K562 (cell line): Measurements from ENCODE around the gene DLST. TPM values are rescaled to one million over a fixed set of nuclear protein-coding genes. Genes with fewer than 3 reads are reported as not detected.
"Not testable (repeated sequence)": the region's sequence is repeated elsewhere in the genome, so short reads cannot be mapped to it uniquely, and the experiment has no call there.

Experiments used
- ATAC-seq: fragments of 200-7000 bp; cut with Tn5 transposase; 3 replicates; pipeline ENCODE4 v1.9.1; 2020; ENCODE audit warnings: moderate library complexity
- BruUV-seq: library from RNA; stranded (reverse); fragments of 400-500 nt; replicated peaks from 2 replicates; lab custom pipeline; 2021; lab: Mats Ljungman, UMichigan
- CTCF ChIA-PET: fragments of 300-600 bp; formaldehyde crosslinking; extraction: SDS; loops from one replicate; lab custom pipeline; 2021; ENCODE audit warnings: low intra/inter-chr PET ratio; lab: Yijun Ruan, JAX
- POLR2A ChIA-PET: fragments of 300-600, 350-650 bp; sonication (Branson Sonifier 250); formaldehyde crosslinking; extraction: SDS; loops from one replicate; lab custom pipeline; 2021; ENCODE audit warnings: antibody characterized with exemption, inconsistent platforms; lab: Yijun Ruan, JAX
- DNase-seq, 4 experiments: peaks; one replicate each; pipeline versions ENCODE4 v3.0.0 to v3.0.0-alpha.2; 2011 to 2018; ENCODE audit warnings: low spot score in 3 of 4, mixed read lengths in 3 of 4; ENCODE audit errors: extremely low read depth in 1 of 4
- FAIRE-seq: peaks from 2 replicates; lab custom pipeline; 2011; peaks lifted over from hg19 to GRCh38; lab: Jason Lieb, UNC
- H2AFZ ChIP-seq: 2 replicates; pipeline ENCODE4 v1.6.0; 2011; ENCODE audit warnings: low read depth, low read length, control low read depth, inconsistent platforms
- H3K27ac ChIP-seq: fragments of 200-600 bp; 3 replicates; pipeline ENCODE4 v1.8.0; 2011; ENCODE audit warnings: low read depth, mild to moderate bottlenecking, control low read depth, inconsistent platforms, low read length, moderate library complexity, mixed read lengths; ENCODE audit errors: extremely low read depth
- H3K27me3 ChIP-seq, 2 experiments: fragments of 300-600 bp in 1 of 2; 2 replicates in 1 of 2; 3 replicates in 1 of 2; pipeline versions ENCODE4 v1.6.0 to v1.8.0; 2011; ENCODE audit warnings: inconsistent platforms in 2 of 2, low read length in 2 of 2, mild to moderate bottlenecking in 1 of 2, mixed read lengths in 1 of 2, moderate library complexity in 1 of 2; ENCODE audit not compliant: control insufficient read depth in 2 of 2, insufficient read depth in 2 of 2
- H3K36me3 ChIP-seq: fragments of 300-600 bp; 3 replicates; pipeline ENCODE4 v1.8.0; 2011; ENCODE audit warnings: mild to moderate bottlenecking, low read length, inconsistent platforms; ENCODE audit not compliant: control insufficient read depth, insufficient read depth
- H3K4me1 ChIP-seq, 2 experiments: fragments of 200-600 bp in 1 of 2; replicated peaks in 1 of 2; 2 replicates in 1 of 2; 3 replicates in 1 of 2; pipeline versions ENCODE4 v1.5.1 to v1.8.0; 2011; ENCODE audit warnings: inconsistent platforms in 2 of 2, low read length in 2 of 2, mild to moderate bottlenecking in 1 of 2, mixed read lengths in 1 of 2, moderate library complexity in 1 of 2; ENCODE audit not compliant: control insufficient read depth in 2 of 2, insufficient read depth in 2 of 2
- H3K4me2 ChIP-seq: 2 replicates; pipeline ENCODE4 v1.6.1; 2011; ENCODE audit warnings: low read length, control low read depth, inconsistent platforms, mixed read lengths; ENCODE audit not compliant: insufficient read depth
- H3K4me3 ChIP-seq: fragments of 200-600 bp; sonication (generic), shearing (Covaris generic); 2 replicates; pipeline ENCODE4 v1.5.1; 2016; ENCODE audit warnings: control low read depth, inconsistent platforms
- H3K79me2 ChIP-seq: fragments of 200-600 bp; 3 replicates; pipeline ENCODE4 v1.8.0; 2011; ENCODE audit warnings: low read length, inconsistent platforms; ENCODE audit not compliant: control insufficient read depth, insufficient read depth
- H3K9ac ChIP-seq, 2 experiments: 2 replicates each; pipeline versions ENCODE4 v1.6.0 to v1.6.1; 2011; ENCODE audit warnings: low read depth in 2 of 2, low read length in 2 of 2, control low read depth in 1 of 2, inconsistent platforms in 1 of 2, mild to moderate bottlenecking in 1 of 2, mixed read lengths in 1 of 2; ENCODE audit not compliant: insufficient read depth in 1 of 2
- H3K9me1 ChIP-seq: one replicate; pipeline ENCODE4 v1.6.0; 2011; ENCODE audit warnings: inconsistent platforms, mild to moderate bottlenecking, low read length, moderate library complexity; ENCODE audit not compliant: control insufficient read depth, insufficient read depth
- H3K9me3 ChIP-seq: replicated peaks from 2 replicates; pipeline ENCODE4 v1.5.1; 2011; ENCODE audit warnings: low read depth, low read length, inconsistent platforms; ENCODE audit not compliant: control insufficient read depth, insufficient read depth
- H4K20me1 ChIP-seq: replicated peaks from 2 replicates; pipeline ENCODE4 v1.6.1; 2011; ENCODE audit warnings: low read length, inconsistent platforms, mixed read lengths; ENCODE audit not compliant: control insufficient read depth, insufficient read depth
- CEBPB ChIP-seq: fragments of 450-650 bp; IDR thresholded peaks from 2 replicates; pipeline ENCODE4 v1.6.1; 2016; ENCODE audit warnings: missing genetic modification characterization, missing compliant biosample characterization
- CEBPG ChIP-seq, 3 experiments: fragments of 200-800 bp in 1 of 3; sonication (Bioruptor generic) in 1 of 3; sonication (generic) in 1 of 3; formaldehyde crosslinking in 1 of 3; IDR thresholded peaks in 2 of 3; conservative IDR thresholded peaks in 1 of 3; 2 replicates each; pipeline versions ENCODE4 v1.6.1 to v1.8.0; 2016 to 2022; ENCODE audit warnings: missing compliant biosample characterization in 2 of 3, missing genetic modification characterization in 2 of 3, mild to moderate bottlenecking in 1 of 3, missing genetic modification reagents in 1 of 3
- MYNN ChIP-seq, 2 experiments: sonication (generic); formaldehyde crosslinking in 1 of 2; IDR thresholded peaks; 2 replicates each; pipeline versions ENCODE4 v1.5.0 to v1.6.1; 2016 to 2020; ENCODE audit warnings: antibody characterized with exemption in 1 of 2, missing genetic modification reagents in 1 of 2
- RBM25 ChIP-seq: fragments of 200-400 bp; formaldehyde crosslinking; IDR thresholded peaks from 2 replicates; pipeline ENCODE4 v1.6.1; 2018; ENCODE audit warnings: low read length, low read depth, moderate library complexity; ENCODE audit not compliant: severe bottlenecking
- TEAD4 ChIP-seq, 2 experiments: sonication (generic) in 1 of 2; formaldehyde crosslinking in 1 of 2; IDR thresholded peaks; 2 replicates each; pipeline versions ENCODE4 v1.6.1 to v1.8.0; 2012 to 2022; ENCODE audit warnings: borderline replicate concordance in 1 of 2, inconsistent platforms in 1 of 2, low read length in 1 of 2, mild to moderate bottlenecking in 1 of 2, missing genetic modification reagents in 1 of 2
- ZNF384 ChIP-seq: IDR thresholded peaks from 2 replicates; pipeline ENCODE4 v1.6.1; 2012; ENCODE audit warnings: low read depth, low read length, improper control_type of control experiment
- WGBS: fragments of 100-300 bp; shearing (Covaris generic); methylation state at CpG from one replicate; pipeline ENCODE4 v1.1.6; 2016; ENCODE audit warnings: low coverage, mixed read lengths; ENCODE audit not compliant: insufficient coverage; ENCODE audit errors: missing lambda C conversion rate; 5-methylcytosine and 5-hydroxymethylcytosine counted together
- in situ Hi-C: fragments of 300-500 bp; cut with MboI; formaldehyde crosslinking; loops from 4 replicates; pipeline ENCODE4 v1.15.0; 2018; ENCODE audit warnings: inconsistent platforms, mixed read lengths
- intact Hi-C: fragments of 100-400 bp; cut with micrococcal nuclease; formaldehyde crosslinking; loops from 2 replicates; pipeline ENCODE4 v1.14.2; 2022
- polyA plus RNA-seq, 8 experiments: library from polyadenylated mRNA; depleted of rRNA in 4 of 8; stranded (reverse) in 5 of 8; unstranded in 3 of 8; fragments of >200 nt; fragmentation: Nextera tagmentation in 2 of 8; fragmentation: Illumina TruSeq in 1 of 8; extraction: Ambion mirVana in 2 of 8; extraction: Trizol in 1 of 8; gene quantifications; 2 replicates each; pipeline versions ENCODE4 v1.2.1 to v1.2.3, GENCODE V29; 2011 to 2014; ENCODE audit warnings: inconsistent platforms in 1 of 8, missing spikeins in 1 of 8
- total RNA-seq, 7 experiments: library from RNA; depleted of rRNA in 6 of 7; stranded (reverse); fragments of >200 nt in 6 of 7; fragmentation: Illumina TruSeq in 2 of 7; extraction: Trizol in 2 of 7; gene quantifications; 2 replicates each; pipeline versions ENCODE4 v1.2.1 to v1.2.3, GENCODE V29; 2011 to 2021; ENCODE audit warnings: low replicate concordance in 1 of 7

The DLST gene
- total and polyA plus RNA-seq, 9 of the 15 experiments (the other 6 are each of a cell fraction or from before 2014, with no cell fraction given), result 3.0 to 73.7 (median 45.4) TPM

DNA sequence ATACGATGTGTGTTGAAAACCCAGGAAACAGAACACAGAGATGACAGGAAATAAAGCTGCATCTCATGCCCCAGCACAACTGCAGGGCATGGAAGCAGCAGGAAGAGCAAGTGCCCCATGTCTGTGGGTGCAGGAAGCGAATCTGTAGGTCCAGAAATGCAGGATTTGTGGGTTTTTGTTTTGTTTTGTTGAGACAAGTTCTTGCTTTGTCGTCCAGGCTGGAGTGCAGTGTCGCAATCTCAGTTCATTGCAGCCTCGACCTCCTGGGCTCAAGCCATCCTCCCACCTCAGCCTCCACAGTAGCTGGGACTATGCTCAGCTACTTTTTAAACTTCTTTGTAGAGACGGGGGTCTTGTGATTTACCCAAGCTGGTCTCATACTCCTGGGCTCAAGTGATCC, 47.5 kb downstream of the DLST start:
- intact Hi-C loops (no loop called here), in situ Hi-C loops (no loop called here)
- H3K27ac ChIP-seq, result no peak overlapping the region
- H3K27me3 ChIP-seq, result no peaks in the 10 kb centered on the region
- no peak overlapping the region for H2AFZ ChIP-seq
- FAIRE-seq (no peak), ATAC-seq (no peak), DNase-seq (no peak)
- no peaks in the 10 kb centered on the region for H3K79me2 ChIP-seq
- no peak overlapping the region for H3K4me2 ChIP-seq
- ChIA-PET CTCF (no interaction called here), POLR2A (interaction anchor here (0.5 to 1.0 kb wide), 2 partner anchors 35 to 154 kb away, joined by 3 read pairs; no protein-coding TSS in a partner anchor)
- no peaks in the 10 kb centered on the region for H3K9me3 ChIP-seq
- H4K20me1 ChIP-seq, result no peaks in the 10 kb centered on the region
- no TSS peak for BruUV-seq
- H3K9me1 ChIP-seq, result no peaks in the 10 kb centered on the region
- H3K9ac ChIP-seq, result no peak overlapping the region
- H3K36me3 ChIP-seq, result no peaks in the 10 kb centered on the region
- peaks cover 11 to 19% of the 10 kb centered on the region in 2 experiments; a peak in 4 of 5 replicates for H3K4me1 ChIP-seq
- WGBS, result 47% methylated on average over 6 of the region's 6 CpGs
- H3K4me3 ChIP-seq, result no peak overlapping the region
- TF ChIP-seq CEBPG (CRISPR knock-in tag; IDR thresholded peaks at IDR 0.05) (peak; percentile 31; the same call in 1 of the 2 replicates), CEBPG (tag; conservative IDR thresholded peaks at IDR 0.05 in 1 of 2, IDR thresholded peaks at IDR 0.05 in 1 of 2) (no peak), TEAD4 (IDR thresholded peaks at IDR 0.05; ENCODE audit: low read length) (no peak), TEAD4 (CRISPR knock-in tag; IDR thresholded peaks at IDR 0.05; ENCODE audit: borderline replicate concordance) (no peak), CEBPB (peak; percentile 79), MYNN (IDR thresholded peaks at IDR 0.05) (no peak), MYNN (CRISPR knock-in tag; IDR thresholded peaks at IDR 0.05) (no peak)

DNA sequence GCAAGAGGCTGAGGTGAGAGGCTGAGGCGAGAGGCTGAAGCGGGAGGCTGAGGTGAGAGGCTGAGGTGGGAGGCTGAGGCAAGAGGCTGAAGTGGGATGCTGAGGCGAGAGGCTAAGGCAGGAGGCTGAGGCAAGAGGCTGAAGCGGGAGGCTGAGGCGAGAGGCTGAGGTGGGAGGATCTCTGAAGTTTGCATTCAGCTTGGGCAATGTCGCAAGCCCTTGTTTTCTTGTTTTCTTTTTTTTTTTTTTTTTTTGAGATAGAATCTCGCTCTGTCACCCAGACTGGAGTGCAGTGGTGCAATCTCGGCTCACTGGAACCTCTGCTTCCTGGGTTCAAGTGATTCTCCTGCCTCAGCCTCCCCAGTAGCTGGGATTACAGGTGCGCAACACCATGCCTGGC, 50.0 kb downstream of the DLST start:
- ATAC-seq, H3K27ac ChIP-seq, H4K20me1 ChIP-seq, DNase-seq, in situ Hi-C loops, H3K36me3 ChIP-seq, H2AFZ ChIP-seq, intact Hi-C loops, H3K9me3 ChIP-seq, H3K4me2 ChIP-seq, CTCF ChIA-PET, H3K9ac ChIP-seq, BruUV-seq, H3K9me1 ChIP-seq, H3K79me2 ChIP-seq, H3K27me3 ChIP-seq, FAIRE-seq, H3K4me3 ChIP-seq: not testable (repeated sequence)
- peaks cover 16 to 17% of the 10 kb centered on the region in 2 experiments; a peak in 4 of 5 replicates for H3K4me1 ChIP-seq
- 68% methylated on average over 4 of the region's 9 CpGs for WGBS
- POLR2A ChIA-PET, result interaction anchor here (0.7 to 0.8 kb wide), 2 partner anchors 8 to 10 kb away, joined by 4 to 11 read pairs; partner anchors contain the start of gene RPS6KL1
- TF ChIP-seq RBM25 (peak; percentile 43), CEBPB (peak; percentile 71), ZNF384 (peak; percentile 57)
